Pancreas (tissue), 10 donors: ENCODE data around the gene CMC1. TPM values are rescaled to one million over a fixed set of nuclear protein-coding genes. Genes with fewer than 3 reads are reported as not detected.

Experiments
- ATAC-seq, 4 donors: fragments of 200-7000 bp; cut with Tn5 transposase; one replicate each; pipeline versions ENCODE4 v1.8.0 to v1.9.1; 2020; ENCODE audit warnings: mild to moderate bottlenecking in 4 of 4, moderate library complexity in 4 of 4
- DNase-seq, 6 donors: peaks; one replicate each; pipeline ENCODE4 v3.0.0-alpha.2; 2020
- FAIRE-seq: peaks from 2 replicates; lab custom pipeline; 2012; peaks lifted over from hg19 to GRCh38; lab: Jason Lieb, UNC
- H3K27ac ChIP-seq, 4 donors: fragments of 200-600 bp; sonication (generic); 1 replicate in 3 of 4; 2 replicates in 1 of 4; pipeline versions ENCODE4 v1.5.0 to v1.8.0; 2020
- H3K27me3 ChIP-seq, 4 donors: fragments of 200-600 bp; one replicate each; pipeline ENCODE4 v1.8.0; 2021
- H3K36me3 ChIP-seq, 3 donors: fragments of 200-600 bp; sonication (generic) in 1 of 3; one replicate each; pipeline versions ENCODE4 v1.5.0 to v1.8.0; 2020 to 2021
- H3K4me1 ChIP-seq, 3 donors: fragments of 200-600 bp; one replicate each; pipeline ENCODE4 v1.8.0; 2021
- H3K4me3 ChIP-seq, 4 donors: fragments of 200-600 bp; sonication (generic) in 2 of 4; one replicate each; pipeline versions ENCODE4 v1.5.0 to v1.8.0; 2020 to 2021
- H3K9me3 ChIP-seq, 4 donors: fragments of 200-600 bp; one replicate each; pipeline ENCODE4 v1.8.0; 2021
- WGBS, 2 donors: extraction: QIAGEN DNeasy Blood & Tissue Kit; methylation state at CpG; one replicate each; pipeline ENCODE4 v1.1.7; 2013; 5-methylcytosine and 5-hydroxymethylcytosine counted together
- intact Hi-C, 3 donors: fragments of 100-400 bp; cut with DNase I; formaldehyde crosslinking; loops; one replicate each; pipeline versions ENCODE4 v1.11.1 to v1.14.2; 2022
- polyA plus RNA-seq, 2 donors: library from polyadenylated mRNA; stranded (reverse); fragments of 200-250 nt; gene quantifications; one replicate each; pipeline ENCODE4 v1.2.3, GENCODE V29; 2013
- total RNA-seq, 6 donors: library from RNA; stranded (reverse); fragmentation: NEBNext Ultra II Directional in 4 of 6; extraction: Animal tissue kit (Norgen Biotek cat#: 25700) in 4 of 6; gene quantifications; one replicate each; pipeline versions ENCODE4 v1.2.1 to v1.2.4, GENCODE V29; 2021 to 2023
- TF ChIP-seq, protein P1 (sequence below), 4 donors: fragments of 200-600 bp; sonication (generic) in 3 of 4; IDR thresholded peaks; one replicate each; pipeline versions ENCODE4 v1.5.0 to v1.8.0; 2021; ENCODE audit warnings: antibody characterized with exemption in 4 of 4
- donor health status: healthy with polysubstance abuse.
- donor health status: DM: no; HTN: no; CAD: no; lungs with moderate emphysema.
- donor health status: DM: no; HTN: no; CAD: no.
- donor health status: control.
- donor health status: control.
- donor health status: Bipolar disorder and iron deficiency.
- donor health status: DM: yes; HTN: yes; CAD: no.
- donor health status: DM: no; HTN: no; CAD: no.
- donor health status: DM: no; HTN: no; CAD: no.
- donor health status: DM: yes; HTN: yes; CAD: no.

CMC1 gene
- total and polyA plus RNA-seq, 8 donors, result 4.3 to 23.9 (median 7.7) TPM

DNA sequence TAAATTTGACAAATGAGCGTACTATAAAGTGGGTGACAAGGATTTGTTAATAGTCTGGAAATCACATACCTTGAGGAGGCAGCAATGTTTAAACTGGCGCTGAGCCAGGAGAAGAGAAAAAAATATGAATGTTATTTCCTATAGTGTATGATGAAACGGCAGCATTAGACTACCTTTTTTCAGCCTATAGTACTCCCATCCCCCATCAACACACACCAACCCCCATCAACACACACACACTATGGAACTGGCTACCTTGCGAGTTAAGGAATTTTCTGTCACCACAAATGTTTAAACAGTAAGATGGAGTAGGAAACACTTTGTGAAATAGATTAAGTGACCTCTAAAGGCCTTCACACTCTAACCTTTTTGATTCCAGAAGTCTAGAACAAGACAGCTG lies 60.3 kb downstream of the CMC1 start:
- H3K4me3 ChIP-seq, result no peak overlapping the region
- WGBS, 2 donors, result 82 to 86% methylated on average over 4 of the region's 4 CpGs
- ATAC-seq, result no peak

DNA sequence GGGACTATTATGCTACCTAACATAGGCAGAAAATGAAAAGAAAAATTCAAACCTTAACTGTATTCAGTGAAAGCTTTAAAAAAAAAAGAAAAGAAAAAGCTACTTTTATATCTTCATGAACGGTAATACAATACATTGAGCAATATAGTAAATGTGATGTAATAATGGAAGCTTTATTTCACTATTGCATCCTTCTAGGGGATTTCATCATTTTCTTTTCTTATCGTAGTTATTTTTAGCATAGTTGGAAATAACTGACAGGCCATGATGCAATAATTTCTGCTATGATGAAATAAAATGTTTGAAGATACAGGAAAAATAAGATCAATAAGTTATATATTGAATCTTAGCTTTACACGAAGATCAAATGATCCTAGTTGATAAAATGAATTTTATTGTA lies 66.8 kb downstream of the CMC1 start:
- Histone ChIP-seq H3K4me3 (no peak overlapping the region), H3K27me3 (no peaks in the 10 kb centered on the region), H3K36me3 (no peaks in the 10 kb centered on the region), H3K9me3 (no peaks in the 10 kb centered on the region), H3K27ac (no peak overlapping the region), H3K4me1 (no peaks in the 10 kb centered on the region)
- TF ChIP-seq, protein P1, sequence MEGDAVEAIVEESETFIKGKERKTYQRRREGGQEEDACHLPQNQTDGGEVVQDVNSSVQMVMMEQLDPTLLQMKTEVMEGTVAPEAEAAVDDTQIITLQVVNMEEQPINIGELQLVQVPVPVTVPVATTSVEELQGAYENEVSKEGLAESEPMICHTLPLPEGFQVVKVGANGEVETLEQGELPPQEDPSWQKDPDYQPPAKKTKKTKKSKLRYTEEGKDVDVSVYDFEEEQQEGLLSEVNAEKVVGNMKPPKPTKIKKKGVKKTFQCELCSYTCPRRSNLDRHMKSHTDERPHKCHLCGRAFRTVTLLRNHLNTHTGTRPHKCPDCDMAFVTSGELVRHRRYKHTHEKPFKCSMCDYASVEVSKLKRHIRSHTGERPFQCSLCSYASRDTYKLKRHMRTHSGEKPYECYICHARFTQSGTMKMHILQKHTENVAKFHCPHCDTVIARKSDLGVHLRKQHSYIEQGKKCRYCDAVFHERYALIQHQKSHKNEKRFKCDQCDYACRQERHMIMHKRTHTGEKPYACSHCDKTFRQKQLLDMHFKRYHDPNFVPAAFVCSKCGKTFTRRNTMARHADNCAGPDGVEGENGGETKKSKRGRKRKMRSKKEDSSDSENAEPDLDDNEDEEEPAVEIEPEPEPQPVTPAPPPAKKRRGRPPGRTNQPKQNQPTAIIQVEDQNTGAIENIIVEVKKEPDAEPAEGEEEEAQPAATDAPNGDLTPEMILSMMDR (IDR thresholded peaks at IDR 0.05), result no peak
- ATAC-seq (no peak), FAIRE-seq (no peak), DNase-seq (no peak)
- intact Hi-C loops, result no loop called here
- 72 to 87% methylated on average over 3 of the region's 3 CpGs for WGBS, 2 donors

More for the DNA sequence above, 60.3 kb downstream of the CMC1 start:
- FAIRE-seq, result no peak
- Histone ChIP-seq H3K27me3 (no peaks in the 10 kb centered on the region), H3K36me3 (no peaks in the 10 kb centered on the region), H3K27ac (no peak overlapping the region), H3K4me1 (no peaks in the 10 kb centered on the region), H3K9me3 (no peaks in the 10 kb centered on the region)
- TF ChIP-seq, protein P1 (IDR thresholded peaks at IDR 0.05), result no peak
- no peak for DNase-seq
- intact Hi-C loops, result no loop called here

DNA sequence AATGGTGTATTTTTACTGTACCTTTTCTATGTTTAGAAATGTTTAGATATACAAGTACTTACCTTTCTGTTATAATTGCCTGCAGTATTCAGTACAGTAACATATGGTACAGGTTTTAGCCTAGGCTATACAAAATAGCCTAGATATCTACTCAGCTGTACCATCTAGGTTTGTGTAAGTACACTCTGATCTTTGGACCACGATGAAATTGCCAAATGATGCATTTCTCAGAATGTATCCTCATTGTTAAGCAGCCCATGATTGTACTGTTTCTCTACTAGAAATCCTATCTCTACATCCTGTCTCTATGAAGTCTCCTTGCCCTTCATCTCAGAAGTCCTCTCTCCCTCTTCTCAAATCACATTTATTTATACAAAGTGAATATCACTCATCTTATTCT lies 74.3 kb downstream of the CMC1 start:
- intact Hi-C loops, result no loop called here
- no peaks in the 10 kb centered on the region for H3K9me3 ChIP-seq
- no peak for ATAC-seq
- FAIRE-seq, result no peak
- no peaks in the 10 kb centered on the region for H3K27me3 ChIP-seq
- H3K27ac ChIP-seq, result no peak overlapping the region
- no peak overlapping the region for H3K4me3 ChIP-seq
- no peaks in the 10 kb centered on the region for H3K36me3 ChIP-seq
- no peaks in the 10 kb centered on the region for H3K4me1 ChIP-seq
- TF ChIP-seq, protein P1 (IDR thresholded peaks at IDR 0.05), result no peak
- 58 to 65% methylated on average over 1 of the region's 1 CpG for WGBS, 2 donors
- DNase-seq, result no peak

DNA sequence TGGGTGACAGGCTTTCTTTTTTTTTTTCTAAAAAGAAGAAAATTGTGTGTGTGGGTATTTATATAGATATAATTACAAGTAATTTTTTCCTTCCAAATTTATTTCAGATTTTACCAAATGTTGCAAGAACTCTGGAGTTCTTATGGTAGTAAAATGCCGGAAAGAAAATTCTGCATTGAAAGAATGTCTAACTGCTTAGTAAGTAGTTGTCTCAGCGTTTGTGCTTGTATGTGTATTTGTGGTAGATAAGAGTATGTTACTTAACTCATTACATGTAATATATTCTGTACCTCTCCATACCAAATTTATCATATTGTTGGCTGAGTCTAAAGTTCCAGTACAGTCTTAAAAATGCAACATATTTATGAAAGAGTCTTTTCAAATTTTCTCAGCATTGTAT lies 74.8 kb downstream of the CMC1 start:
- no peaks in the 10 kb centered on the region for H3K4me1 ChIP-seq
- DNase-seq, result no peak
- no peak overlapping the region for H3K4me3 ChIP-seq
- no peak overlapping the region for H3K27ac ChIP-seq
- no peak for ATAC-seq
- WGBS, 2 donors, result 64 to 76% methylated on average over 2 of the region's 2 CpGs
- H3K27me3 ChIP-seq, result no peaks in the 10 kb centered on the region
- no peak for FAIRE-seq
- no peaks in the 10 kb centered on the region for H3K36me3 ChIP-seq
- no peaks in the 10 kb centered on the region for H3K9me3 ChIP-seq
- intact Hi-C loops, result no loop called here
- TF ChIP-seq, protein P1 (IDR thresholded peaks at IDR 0.05), result no peak

DNA sequence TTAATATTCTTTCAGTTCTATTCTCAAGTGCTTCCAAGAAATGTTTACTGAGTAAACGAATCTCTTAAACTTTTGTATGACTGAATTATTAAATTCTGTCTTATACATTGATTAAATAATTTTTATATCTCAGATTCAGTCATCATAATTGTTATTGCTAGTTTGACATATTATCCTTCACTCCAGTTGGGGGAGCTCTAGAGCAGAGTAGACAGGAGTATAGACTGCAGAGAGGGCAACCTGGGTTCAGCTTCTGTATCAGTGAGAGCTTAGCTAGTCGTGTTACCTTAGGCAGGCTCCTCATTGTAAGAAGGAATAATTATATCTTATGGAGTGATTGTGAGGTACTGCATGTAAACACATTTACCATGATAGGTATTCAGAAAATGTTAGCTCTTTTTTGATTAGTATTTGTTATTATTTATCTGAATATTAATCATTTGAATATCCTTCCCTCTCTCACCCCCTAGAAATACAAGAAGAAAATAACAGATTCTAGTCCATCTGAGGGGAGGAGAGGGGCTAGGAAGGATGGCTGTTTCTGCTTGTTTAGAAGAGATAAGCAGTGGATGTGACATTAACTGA lies 76.1 kb downstream of the CMC1 start:
- WGBS, 2 donors, result 15 to 17% methylated on average over 2 of the region's 2 CpGs
- ATAC-seq (peak; percentile 66 to 90 (median 85)), DNase-seq (peak in 2 of 6 donors; percentile 13 to 16), FAIRE-seq (no peak)
- Histone ChIP-seq H3K27me3 (no peaks in the 10 kb centered on the region), H3K36me3 (no peaks in the 10 kb centered on the region), H3K9me3 (no peaks in the 10 kb centered on the region), H3K27ac (no peak overlapping the region), H3K4me1 (no peaks in the 10 kb centered on the region), H3K4me3 (no peak overlapping the region)
- intact Hi-C loops, result no loop called here
- TF ChIP-seq, protein P1 (IDR thresholded peaks at IDR 0.05), result peak in 3 of 4 donors; percentile 20 to 39 (median 25)
